GM12865 (cell line): ENCODE measurements around the gene BPIFB1.

ENCODE experiments used
- DNase-seq: peaks from one replicate; pipeline ENCODE4 v3.0.0; 2010; ENCODE audit warnings: low read depth
- H3K4me3 ChIP-seq: 2 replicates; pipeline ENCODE4 v1.5.1; 2011; ENCODE audit warnings: mild to moderate bottlenecking, low read depth, low read length, control low read depth
- CTCF ChIP-seq: IDR thresholded peaks from 2 replicates; pipeline ENCODE4 v1.5.1; 2011; ENCODE audit warnings: low read length, control low read depth, low read depth, inconsistent platforms; ENCODE audit not compliant: insufficient read depth; ENCODE audit errors: missing control alignments

Gene BPIFB1

DNA sequence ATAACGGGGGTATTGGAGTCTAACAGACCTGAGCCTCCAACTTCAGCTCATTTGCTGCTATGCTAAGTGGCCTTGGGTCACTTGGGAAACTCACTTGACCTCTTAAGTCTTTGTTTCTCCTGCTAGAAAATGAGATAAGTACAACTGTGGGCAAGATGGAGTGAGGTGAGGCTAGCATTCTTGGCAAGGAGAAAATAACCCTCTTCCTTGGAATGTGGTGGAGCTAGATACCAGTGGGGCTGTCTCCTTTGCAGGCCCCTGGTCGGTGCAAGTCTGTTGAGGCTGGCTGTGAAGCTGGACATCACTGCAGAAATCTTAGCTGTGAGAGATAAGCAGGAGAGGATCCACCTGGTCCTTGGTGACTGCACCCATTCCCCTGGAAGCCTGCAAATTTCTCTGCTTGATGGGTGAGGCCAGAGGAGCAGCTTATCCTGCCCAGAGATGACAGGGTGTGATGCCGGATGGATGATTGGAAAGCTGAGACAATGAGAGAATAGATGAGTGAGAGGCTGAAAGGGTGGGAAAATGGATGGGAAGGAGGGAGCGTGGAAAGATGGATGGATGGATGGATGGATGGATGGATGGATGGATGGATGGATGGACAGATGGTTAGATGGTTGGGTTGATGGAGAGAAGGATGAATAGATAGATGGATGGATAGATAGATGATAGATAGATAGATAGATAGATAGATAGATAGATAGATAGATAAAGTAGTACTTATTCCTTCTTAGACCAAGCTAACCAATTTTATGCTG lies 42.9 kb upstream of the BPIFB1 start:
- no peak for TF ChIP-seq CTCF
- no peak for DNase-seq
- no peak overlapping the region for H3K4me3 ChIP-seq

GRCh38 chr20:33240923-33241322 lies 42.1 kb upstream of the BPIFB1 start:
- H3K4me3 ChIP-seq, result no peak overlapping the region
- no peak for TF ChIP-seq CTCF
- no peak for DNase-seq

DNA sequence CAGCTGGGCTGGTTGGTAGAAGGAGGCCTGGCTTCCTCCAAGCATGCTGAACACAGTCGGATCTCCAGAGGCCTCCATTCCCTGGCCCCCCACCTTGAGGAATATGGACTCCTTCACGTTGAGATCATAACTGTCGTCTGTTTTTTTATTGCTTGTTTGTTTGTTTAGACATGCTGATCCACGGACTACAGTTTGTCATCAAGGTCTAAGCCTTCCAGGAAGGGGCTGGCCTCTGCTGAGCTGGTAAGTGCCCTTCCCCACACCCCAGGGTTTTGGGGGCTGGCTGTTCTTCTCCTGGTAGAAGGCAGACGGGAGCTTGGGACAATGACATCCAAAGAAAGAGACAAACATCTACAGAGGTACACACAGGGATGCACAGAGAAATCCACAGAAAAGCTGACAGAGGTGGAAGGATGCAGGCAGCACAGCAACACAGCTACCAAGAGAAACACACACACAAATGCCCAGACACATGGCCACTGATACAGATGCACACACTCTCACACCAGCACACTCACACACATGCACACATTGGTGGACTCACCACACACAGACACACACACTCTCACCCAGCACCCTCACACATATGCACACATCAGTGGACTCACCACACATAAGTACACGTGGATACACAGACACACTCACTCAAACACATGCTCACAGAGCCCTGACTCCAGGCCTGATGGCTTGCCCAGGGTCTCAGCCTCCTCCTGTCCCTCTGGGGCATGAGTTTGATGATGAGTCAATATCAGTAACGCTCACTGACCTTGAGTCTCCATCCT lies 40.5 kb upstream of the BPIFB1 start:
- H3K4me3 ChIP-seq, result no peak overlapping the region
- TF ChIP-seq CTCF, result no peak
- DNase-seq, result no peak

- no peak for DNase-seq
- no peak overlapping the region for H3K4me3 ChIP-seq
- TF ChIP-seq CTCF, result no peak
Observed at GRCh38 chr20:33246077-33246476, 36.9 kb upstream of the BPIFB1 start.

DNA sequence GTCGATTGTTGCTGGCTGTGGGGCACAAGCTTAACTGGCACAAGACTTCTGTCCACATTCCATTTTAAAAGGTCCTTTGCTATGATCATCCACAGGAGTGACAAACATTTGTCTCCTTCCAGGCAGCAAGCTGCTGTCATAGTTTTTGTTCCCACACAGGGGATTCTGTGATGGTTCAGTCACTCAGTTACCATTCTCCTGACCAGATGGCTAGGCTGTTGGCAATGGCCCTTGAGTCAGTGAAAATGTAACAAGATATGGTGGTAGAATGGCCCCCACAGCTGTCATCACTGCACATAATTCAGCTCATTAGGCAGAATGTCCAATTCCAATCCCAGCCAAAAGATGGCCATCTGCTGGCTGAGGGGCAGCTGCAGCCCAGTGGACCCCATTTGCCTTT lies 33.6 kb upstream of the BPIFB1 start:
- no peak for TF ChIP-seq CTCF
- H3K4me3 ChIP-seq, result no peak overlapping the region
- no peak for DNase-seq

DNA sequence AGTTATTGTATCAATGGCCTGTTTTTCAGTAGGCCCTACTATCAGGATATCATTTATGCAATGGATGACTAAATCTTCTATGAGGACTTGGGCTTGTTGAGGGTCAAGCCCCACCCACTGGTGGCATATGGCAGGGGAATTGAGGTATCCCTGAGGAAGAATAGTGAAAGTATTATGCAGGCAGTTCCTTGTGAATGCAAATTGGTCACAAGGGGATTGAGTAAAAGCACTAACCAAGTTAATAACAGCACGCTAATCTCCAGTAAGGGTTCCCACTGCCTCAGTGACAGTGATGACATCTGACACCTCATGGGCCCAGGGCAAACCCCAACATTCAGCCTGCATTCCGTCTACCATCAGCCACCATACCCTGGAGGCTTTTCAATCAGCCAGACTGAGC lies 32.3 kb upstream of the BPIFB1 start:
- H3K4me3 ChIP-seq, result no peak overlapping the region
- DNase-seq, result no peak
- no peak for TF ChIP-seq CTCF
